HEK293 (cell line): Measurements from ENCODE around the gene SERPINI1.

ENCODE experiments used
- IKZF3 ChIP-seq: fragments of 450-650 bp; IDR thresholded peaks from 2 replicates; pipeline ENCODE4 v1.5.0; 2018; ENCODE audit warnings: missing biosample characterization, mild to moderate bottlenecking, missing genetic modification characterization, moderate library complexity
- KLF1 ChIP-seq: fragments of 450-650 bp; formaldehyde crosslinking; IDR thresholded peaks from 2 replicates; pipeline ENCODE4 v1.5.1; 2016; ENCODE audit warnings: missing biosample characterization, missing genetic modification characterization
- KLF7 ChIP-seq: fragments of 450-650 bp; formaldehyde crosslinking; IDR thresholded peaks from 2 replicates; pipeline ENCODE4 v1.5.1; 2016; ENCODE audit warnings: missing biosample characterization, missing genetic modification characterization, borderline replicate concordance
- PATZ1 ChIP-seq: fragments of 450-650 bp; formaldehyde crosslinking; IDR thresholded peaks from 2 replicates; pipeline ENCODE4 v1.5.1; 2016; ENCODE audit warnings: missing biosample characterization, missing genetic modification characterization
- PBX3 ChIP-seq: sonication (generic); formaldehyde crosslinking; IDR thresholded peaks from 2 replicates; pipeline ENCODE4 v1.8.1; 2022; ENCODE audit warnings: mild to moderate bottlenecking, moderate library complexity, missing genetic modification reagents
- PRDM10 ChIP-seq: fragments of 450-650 bp; formaldehyde crosslinking; IDR thresholded peaks from 2 replicates; pipeline ENCODE4 v1.5.1; 2016; ENCODE audit warnings: missing biosample characterization, missing genetic modification characterization
- SP3 ChIP-seq: fragments of 450-650 bp; formaldehyde crosslinking; IDR thresholded peaks from 2 replicates; pipeline ENCODE4 v1.5.1; 2016; ENCODE audit warnings: missing biosample characterization, missing genetic modification characterization
- ZBTB11 ChIP-seq: fragments of 450-650 bp; formaldehyde crosslinking; conservative IDR thresholded peaks from 2 replicates; pipeline ENCODE4 v1.5.1; 2016; ENCODE audit warnings: low read depth, missing biosample characterization, missing genetic modification characterization
- ZBTB17 ChIP-seq: fragments of 450-650 bp; formaldehyde crosslinking; IDR thresholded peaks from 2 replicates; pipeline ENCODE4 v1.5.1; 2016; ENCODE audit warnings: missing biosample characterization, missing genetic modification characterization
- ZFP69B ChIP-seq: fragments of 450-650 bp; formaldehyde crosslinking; IDR thresholded peaks from 2 replicates; pipeline ENCODE4 v1.5.1; 2016; ENCODE audit warnings: missing biosample characterization, missing genetic modification characterization
- ZNF138 ChIP-seq: fragments of 450-650 bp; formaldehyde crosslinking; IDR thresholded peaks from 2 replicates; pipeline ENCODE4 v1.5.1; 2016; ENCODE audit warnings: missing biosample characterization, missing genetic modification characterization, borderline replicate concordance
- ZNF2 ChIP-seq: fragments of 450-650 bp; formaldehyde crosslinking; IDR thresholded peaks from 2 replicates; pipeline ENCODE4 v1.5.1; 2016; ENCODE audit warnings: missing biosample characterization, missing genetic modification characterization
- ZNF214 ChIP-seq: fragments of 450-650 bp; formaldehyde crosslinking; IDR thresholded peaks from 2 replicates; pipeline ENCODE4 v1.5.1; 2017; ENCODE audit warnings: missing biosample characterization, mild to moderate bottlenecking, missing genetic modification characterization, borderline replicate concordance
- ZNF324 ChIP-seq: fragments of 450-650 bp; formaldehyde crosslinking; IDR thresholded peaks from 2 replicates; pipeline ENCODE4 v1.5.1; 2016; ENCODE audit warnings: missing biosample characterization, missing genetic modification characterization
- ZNF501 ChIP-seq: fragments of 450-650 bp; formaldehyde crosslinking; IDR thresholded peaks from 2 replicates; pipeline ENCODE4 v1.5.1; 2016; ENCODE audit warnings: missing biosample characterization, missing genetic modification characterization
- ZNF600 ChIP-seq: fragments of 450-650 bp; formaldehyde crosslinking; IDR thresholded peaks from 2 replicates; pipeline ENCODE4 v1.5.1; 2016; ENCODE audit warnings: missing biosample characterization, missing genetic modification characterization
- ZNF610 ChIP-seq: fragments of 450-650 bp; formaldehyde crosslinking; IDR thresholded peaks from 2 replicates; pipeline ENCODE4 v1.5.1; 2016; ENCODE audit warnings: missing biosample characterization, missing genetic modification characterization, borderline replicate concordance
- ZNF658 ChIP-seq: fragments of 450-650 bp; formaldehyde crosslinking; IDR thresholded peaks from 2 replicates; pipeline ENCODE4; 2016; ENCODE audit warnings: missing biosample characterization, missing genetic modification characterization
- ZNF76 ChIP-seq: fragments of 450-650 bp; formaldehyde crosslinking; IDR thresholded peaks from 2 replicates; pipeline ENCODE4; 2016; ENCODE audit warnings: low read depth, missing biosample characterization, missing genetic modification characterization, borderline replicate concordance
- ZNF792 ChIP-seq: fragments of 450-650 bp; formaldehyde crosslinking; IDR thresholded peaks from 2 replicates; pipeline ENCODE4 v1.5.1; 2016; ENCODE audit warnings: missing biosample characterization, missing genetic modification characterization
- ZXDB ChIP-seq: fragments of 450-650 bp; formaldehyde crosslinking; IDR thresholded peaks from 2 replicates; pipeline ENCODE4 v1.5.1; 2016; ENCODE audit warnings: missing biosample characterization, missing genetic modification characterization
- TF ChIP-seq, protein P1 (sequence below): fragments of 450-650 bp; formaldehyde crosslinking; IDR thresholded peaks from 2 replicates; pipeline ENCODE4 v1.5.1; 2016; ENCODE audit warnings: missing biosample characterization, missing genetic modification characterization
- TF ChIP-seq, protein P2 (sequence below): fragments of 450-650 bp; formaldehyde crosslinking; IDR thresholded peaks from 2 replicates; pipeline ENCODE4 v1.5.1; 2016; ENCODE audit warnings: missing biosample characterization, missing genetic modification characterization
- TF ChIP-seq, protein P3 (sequence below): fragments of 450-650 bp; formaldehyde crosslinking; IDR thresholded peaks from 2 replicates; pipeline ENCODE4 v1.5.1; 2017; ENCODE audit warnings: missing biosample characterization, missing genetic modification characterization

The SERPINI1 gene

DNA sequence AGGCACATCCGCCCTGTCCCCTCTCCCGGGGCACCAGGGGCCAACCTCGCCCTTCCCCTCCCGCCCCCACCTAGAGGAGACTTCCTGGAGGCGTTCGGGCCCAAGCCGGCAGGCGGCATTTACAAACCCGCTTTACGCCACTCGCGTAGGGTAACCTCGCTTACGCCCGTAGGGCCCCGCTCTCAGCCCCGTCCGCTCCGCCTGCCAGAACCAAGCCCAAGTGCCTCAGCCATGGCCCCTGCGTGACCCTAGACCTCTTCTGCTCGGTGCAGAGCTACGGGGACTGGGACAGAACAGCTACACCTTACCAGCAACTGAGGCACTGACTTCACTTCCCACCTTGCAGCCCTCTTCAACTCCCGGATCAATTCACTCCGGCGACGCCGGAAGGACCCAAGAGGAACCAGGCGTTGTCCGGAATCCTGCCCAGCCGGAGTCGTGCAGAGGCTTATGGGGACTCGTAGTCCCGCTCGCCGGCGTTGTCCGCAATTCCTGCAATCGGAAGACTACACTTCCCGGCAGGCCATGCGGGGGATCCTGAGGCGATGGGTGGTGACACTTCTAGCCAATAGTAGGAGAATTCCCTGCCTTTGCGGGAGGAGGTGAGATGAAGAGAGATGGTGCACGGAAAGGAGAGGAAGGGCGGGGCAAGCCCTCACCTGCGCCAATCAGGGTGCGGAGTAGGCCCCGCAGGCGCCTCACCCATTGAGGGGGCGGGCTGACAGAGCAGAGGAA lies 856 bp upstream of the SERPINI1 start, which contains the start of gene PDCD10 (continued):
- TF ChIP-seq KLF1 (tag by site-specific recombination), result peak; percentile 87
- TF ChIP-seq SP3, result peak; percentile 89
- TF ChIP-seq IKZF3 (tag by site-specific recombination), result peak; percentile 87
- TF ChIP-seq ZNF2 (tag by site-specific recombination), result peak; percentile 73
- TF ChIP-seq, protein P1, sequence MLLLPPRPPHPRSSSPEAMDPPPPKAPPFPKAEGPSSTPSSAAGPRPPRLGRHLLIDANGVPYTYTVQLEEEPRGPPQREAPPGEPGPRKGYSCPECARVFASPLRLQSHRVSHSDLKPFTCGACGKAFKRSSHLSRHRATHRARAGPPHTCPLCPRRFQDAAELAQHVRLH, result peak; percentile 91
- TF ChIP-seq ZNF600 (tag by site-specific recombination), result peak; percentile 93
- no peak for TF ChIP-seq PBX3
- TF ChIP-seq ZBTB11 (tag by site-specific recombination), result peak; percentile 94
- peak; percentile 95 for TF ChIP-seq ZNF76 (tag by site-specific recombination)
- peak; percentile 52; the same call in 1 of the 2 replicates for TF ChIP-seq KLF7 (tag by site-specific recombination)
- TF ChIP-seq ZNF792 (tag by site-specific recombination), result no peak
- no peak for TF ChIP-seq ZNF138
- TF ChIP-seq PRDM10, result peak; percentile 38; the same call in 1 of the 2 replicates
- peak; percentile 97 for TF ChIP-seq ZBTB17 (tag by site-specific recombination)
- TF ChIP-seq ZNF214 (tag by site-specific recombination), result no peak
- TF ChIP-seq, protein P2, sequence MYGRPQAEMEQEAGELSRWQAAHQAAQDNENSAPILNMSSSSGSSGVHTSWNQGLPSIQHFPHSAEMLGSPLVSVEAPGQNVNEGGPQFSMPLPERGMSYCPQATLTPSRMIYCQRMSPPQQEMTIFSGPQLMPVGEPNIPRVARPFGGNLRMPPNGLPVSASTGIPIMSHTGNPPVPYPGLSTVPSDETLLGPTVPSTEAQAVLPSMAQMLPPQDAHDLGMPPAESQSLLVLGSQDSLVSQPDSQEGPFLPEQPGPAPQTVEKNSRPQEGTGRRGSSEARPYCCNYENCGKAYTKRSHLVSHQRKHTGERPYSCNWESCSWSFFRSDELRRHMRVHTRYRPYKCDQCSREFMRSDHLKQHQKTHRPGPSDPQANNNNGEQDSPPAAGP (tag by site-specific recombination), result peak; percentile 73; the same call in 1 of the 2 replicates
- peak; percentile 74 for TF ChIP-seq ZNF501 (tag by site-specific recombination)
- TF ChIP-seq ZNF610 (tag by site-specific recombination), result 0 out of 2 replicates have a peak, but pooled peaks have one; percentile 39
- TF ChIP-seq ZXDB (tag by site-specific recombination), result peak; percentile 49; the same call in 1 of the 2 replicates
- TF ChIP-seq, protein P3, sequence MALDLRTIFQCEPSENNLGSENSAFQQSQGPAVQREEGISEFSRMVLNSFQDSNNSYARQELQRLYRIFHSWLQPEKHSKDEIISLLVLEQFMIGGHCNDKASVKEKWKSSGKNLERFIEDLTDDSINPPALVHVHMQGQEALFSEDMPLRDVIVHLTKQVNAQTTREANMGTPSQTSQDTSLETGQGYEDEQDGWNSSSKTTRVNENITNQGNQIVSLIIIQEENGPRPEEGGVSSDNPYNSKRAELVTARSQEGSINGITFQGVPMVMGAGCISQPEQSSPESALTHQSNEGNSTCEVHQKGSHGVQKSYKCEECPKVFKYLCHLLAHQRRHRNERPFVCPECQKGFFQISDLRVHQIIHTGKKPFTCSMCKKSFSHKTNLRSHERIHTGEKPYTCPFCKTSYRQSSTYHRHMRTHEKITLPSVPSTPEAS, result no peak
- TF ChIP-seq ZNF658 (tag by site-specific recombination), result no peak
- peak; percentile 87 for TF ChIP-seq PATZ1 (tag by site-specific recombination)
- TF ChIP-seq ZFP69B (tag by site-specific recombination), result peak; percentile 67; the same call in 1 of the 2 replicates
- no peak for TF ChIP-seq ZNF324 (tag by site-specific recombination)
